Activated CD8-positive, alpha-beta memory T cell treated with anti-CD3 and anti-CD28 coated beads for 1 hour (primary cell): ENCODE data around the gene LSR.

ENCODE experiments used
- DNase-seq, 2 donors: peaks; one replicate each; pipeline ENCODE4 v3.0.0-alpha.2; 2020; ENCODE audit warnings: low read depth in 1 of 2; ENCODE audit errors: extremely low read depth in 1 of 2

LSR gene

GRCh38 chr19:35246466-35247092 lies 2.2 kb upstream of the LSR start:
- DNase-seq, result no peak

GRCh38 chr19:35247526-35248309 lies 1.1 kb upstream of the LSR start:
- peak in 1 of 2 donors; percentile 47 for DNase-seq

- DNase-seq, result no peak
These were observed 495 bp downstream of the LSR start for GRCh38 chr19:35249146-35249847.

- no peak for DNase-seq
These were observed 1.3 kb downstream of the LSR start for GRCh38 chr19:35249848-35250711.

GRCh38 chr19:35251456-35251855 lies 2.7 kb downstream of the LSR start:
- DNase-seq, result no peak

- no peak for DNase-seq
These were observed 4.8 kb downstream of the LSR start for GRCh38 chr19:35253316-35254286.

- DNase-seq, result no peak
These were observed 5.8 kb downstream of the LSR start for GRCh38 chr19:35254341-35255297.

- DNase-seq, result no peak
These were observed 7.8 kb downstream of the LSR start for GRCh38 chr19:35256566-35256965.

- DNase-seq, result no peak
These were observed 8.3 kb downstream of the LSR start for GRCh38 chr19:35257113-35257461.

GRCh38 chr19:35260694-35261304 lies 12.0 kb downstream of the LSR start:
- no peak for DNase-seq

- no peak for DNase-seq
These were observed 12.7 kb downstream of the LSR start for GRCh38 chr19:35261356-35262100.

GRCh38 chr19:35262101-35262761 lies 13.4 kb downstream of the LSR start:
- DNase-seq, result no peak

GRCh38 chr19:35264268-35265125 lies 15.7 kb downstream of the LSR start:
- no peak for DNase-seq

GRCh38 chr19:35265126-35265899 lies 16.5 kb downstream of the LSR start:
- no peak for DNase-seq

- DNase-seq, result no peak
These were observed 17.2 kb downstream of the LSR start for GRCh38 chr19:35265900-35266519.
